HepG2 (cell line): ENCODE data around the gene SLC13A3. TPM values are rescaled to one million over a fixed set of nuclear protein-coding genes. Genes with fewer than 3 reads are reported as not detected.

Experiments used
- ATAC-seq: fragments of 200-7000 bp; cut with Tn5 transposase; 3 replicates; pipeline ENCODE4 v1.9.1; 2020; ENCODE audit warnings: mild to moderate bottlenecking, moderate library complexity
- BruUV-seq: library from RNA; stranded (reverse); fragments of 400-500 nt; replicated peaks from 2 replicates; lab custom pipeline; 2021; lab: Mats Ljungman, UMichigan
- CTCF ChIA-PET: fragments of 300-600 bp; formaldehyde crosslinking; extraction: SDS; loops from one replicate; lab custom pipeline; 2021; ENCODE audit warnings: low total read pairs, inconsistent platforms, low intra/inter-chr PET ratio; lab: Yijun Ruan, JAX
- POLR2A ChIA-PET: fragments of 350-600 bp; sonication (Branson Sonifier 250); formaldehyde crosslinking; loops from one replicate; lab custom pipeline; 2020; ENCODE audit warnings: antibody characterized with exemption, inconsistent platforms; lab: Yijun Ruan, JAX
- DNase-seq: peaks from one replicate; pipeline ENCODE4 v3.0.0-alpha.2; 2015; ENCODE audit warnings: low spot score
- FAIRE-seq: peaks from 3 replicates; lab custom pipeline; 2011; peaks lifted over from hg19 to GRCh38; lab: Jason Lieb, UNC
- H2AFZ ChIP-seq: one replicate; pipeline ENCODE4 v1.6.1; 2011; ENCODE audit warnings: low read length, inconsistent platforms
- H3K27ac ChIP-seq: fragments of 300-600 bp; 3 replicates; pipeline ENCODE4 v1.8.0; 2011; ENCODE audit warnings: mixed run types, mild to moderate bottlenecking, mixed read lengths, low read length, inconsistent platforms; ENCODE audit not compliant: insufficient read depth; ENCODE audit errors: extremely low read length
- H3K27me3 ChIP-seq, 2 experiments: fragments of 200-600 bp in 1 of 2; 2 replicates in 1 of 2; 3 replicates in 1 of 2; pipeline versions ENCODE4 v1.6.0 to v1.8.0; 2011; ENCODE audit warnings: low read length in 2 of 2, mild to moderate bottlenecking in 2 of 2, moderate library complexity in 2 of 2, inconsistent platforms in 1 of 2; ENCODE audit not compliant: insufficient read depth in 2 of 2, control insufficient read depth in 1 of 2
- H3K36me3 ChIP-seq, 2 experiments: fragments of 200-600 bp in 1 of 2; replicated peaks in 1 of 2; 2 replicates in 1 of 2; 3 replicates in 1 of 2; pipeline versions ENCODE4 v1.5.1 to v1.8.0; 2011; ENCODE audit warnings: low read length in 2 of 2, inconsistent platforms in 1 of 2; ENCODE audit not compliant: insufficient read depth in 2 of 2, control insufficient read depth in 1 of 2
- H3K4me1 ChIP-seq: 2 replicates; pipeline ENCODE4 v1.5.1; 2012; ENCODE audit warnings: low read length, inconsistent platforms; ENCODE audit not compliant: insufficient read depth
- H3K4me2 ChIP-seq: 2 replicates; pipeline ENCODE4 v1.6.0; 2011; ENCODE audit warnings: low read depth, low read length, inconsistent platforms
- H3K4me3 ChIP-seq, 3 experiments: fragments of 200-600 bp in 1 of 3; sonication (generic), shearing (Covaris generic) in 1 of 3; replicated peaks in 1 of 3; 2 replicates each; pipeline ENCODE4 v1.5.1; 2011 to 2016; ENCODE audit warnings: low read length in 3 of 3, inconsistent platforms in 2 of 3, low read depth in 2 of 3, mild to moderate bottlenecking in 2 of 3, control low read depth in 1 of 3, mixed read lengths in 1 of 3; ENCODE audit not compliant: insufficient read depth in 1 of 3
- H3K79me2 ChIP-seq: one replicate; pipeline ENCODE4 v1.6.1; 2011; ENCODE audit warnings: low read length, inconsistent platforms; ENCODE audit not compliant: insufficient read depth
- H3K9ac ChIP-seq: 2 replicates; pipeline ENCODE4 v1.6.0; 2011; ENCODE audit warnings: mild to moderate bottlenecking, low read depth, low read length, inconsistent platforms; ENCODE audit not compliant: insufficient read depth
- H3K9me3 ChIP-seq: 2 replicates; pipeline ENCODE4 v1.5.1; 2012; ENCODE audit warnings: mild to moderate bottlenecking, low read length
- H4K20me1 ChIP-seq: 2 replicates; pipeline ENCODE4 v1.6.0; 2011; ENCODE audit warnings: inconsistent platforms, mild to moderate bottlenecking, low read length, moderate library complexity; ENCODE audit not compliant: insufficient read depth
- ARID2 ChIP-seq: sonication (generic); formaldehyde crosslinking; IDR thresholded peaks from 2 replicates; pipeline ENCODE4 v1.8.1; 2022; ENCODE audit warnings: mild to moderate bottlenecking, missing genetic modification reagents, borderline replicate concordance
- IRF2 ChIP-seq: IDR thresholded peaks from 2 replicates; pipeline ENCODE4 v1.6.1; 2018; ENCODE audit warnings: missing genetic modification reagents, missing compliant biosample characterization
- LCORL ChIP-seq, 2 experiments: fragments of 450-650 bp in 1 of 2; sonication (generic) in 1 of 2; formaldehyde crosslinking in 1 of 2; IDR thresholded peaks; 2 replicates each; pipeline versions ENCODE4 v1.5.0 to v1.6.1; 2017 to 2020; ENCODE audit warnings: antibody characterized with exemption in 1 of 2, missing genetic modification reagents in 1 of 2
- MAZ ChIP-seq, 2 experiments: sonication (generic) in 1 of 2; formaldehyde crosslinking in 1 of 2; IDR thresholded peaks; 2 replicates each; pipeline versions ENCODE4 v1.5.0 to v1.6.1; 2012 to 2020; ENCODE audit warnings: low read depth in 2 of 2, mild to moderate bottlenecking in 2 of 2, borderline replicate concordance in 1 of 2, improper control_type of control experiment in 1 of 2, low read length in 1 of 2, missing genetic modification reagents in 1 of 2, moderate library complexity in 1 of 2
- MTF2 ChIP-seq: sonication (generic); formaldehyde crosslinking; IDR thresholded peaks from 2 replicates; pipeline ENCODE4 v1.5.0; 2020; ENCODE audit warnings: missing genetic modification reagents, borderline replicate concordance
- NFIC ChIP-seq: IDR thresholded peaks from 2 replicates; pipeline ENCODE4 v1.6.1; 2012; ENCODE audit warnings: mild to moderate bottlenecking, low read length, inconsistent platforms
- RAD21 ChIP-seq: fragments of 450-650 bp; formaldehyde crosslinking; IDR thresholded peaks from 2 replicates; pipeline ENCODE4 v1.5.0; 2020; ENCODE audit warnings: mild to moderate bottlenecking
- REPIN1 ChIP-seq: sonication (generic); formaldehyde crosslinking; IDR thresholded peaks from 2 replicates; pipeline ENCODE4 v1.8.0; 2022; ENCODE audit warnings: missing genetic modification reagents, low read depth, mild to moderate bottlenecking, borderline replicate concordance
- THAP11 ChIP-seq: IDR thresholded peaks from 2 replicates; pipeline ENCODE4 v1.6.1; 2016; ENCODE audit warnings: missing biosample characterization, missing genetic modification reagents
- YY1 ChIP-seq: IDR thresholded peaks from 2 replicates; pipeline ENCODE4 v1.6.1; 2011; ENCODE audit warnings: low read length, low read depth, moderate library complexity, mild to moderate bottlenecking; ENCODE audit not compliant: insufficient read depth, insufficient replicate concordance
- ZNF12 ChIP-seq: sonication (generic); formaldehyde crosslinking; IDR thresholded peaks from 2 replicates; pipeline ENCODE4 v1.5.0; 2020; ENCODE audit warnings: missing genetic modification reagents
- ZNF501 ChIP-seq: sonication (generic); formaldehyde crosslinking; IDR thresholded peaks from 2 replicates; pipeline ENCODE4 v1.5.1; 2020; ENCODE audit warnings: mild to moderate bottlenecking, moderate library complexity, missing genetic modification reagents
- ZNF550 ChIP-seq: sonication (generic); formaldehyde crosslinking; IDR thresholded peaks from 2 replicates; pipeline ENCODE4 v1.4.0; 2020; ENCODE audit warnings: mild to moderate bottlenecking, missing genetic modification reagents, borderline replicate concordance
- ZSCAN9 ChIP-seq: IDR thresholded peaks from 2 replicates; pipeline ENCODE4 v1.6.1; 2016; ENCODE audit warnings: borderline replicate concordance
- WGBS: methylation state at CpG from one replicate; pipeline ENCODE4 v1.1.6; 2017; ENCODE audit warnings: low lambda C conversion rate; 5-methylcytosine and 5-hydroxymethylcytosine counted together
- in situ Hi-C: cut with HindIII; loops from 2 replicates; pipeline ENCODE4 v1.10.0; 2017; ENCODE audit warnings: low pct_unique_long_range_greater_than_20kb; ENCODE audit not compliant: extremely low pct_ligation_motif_present
- intact Hi-C: fragments of 100-400 bp; cut with micrococcal nuclease; formaldehyde crosslinking; loops from one replicate; pipeline ENCODE4 v1.10.0; 2022; ENCODE audit not compliant: unreplicated experiment
- polyA plus RNA-seq, 8 experiments: library from polyadenylated mRNA; depleted of rRNA in 3 of 8; stranded (reverse) in 7 of 8; unstranded in 1 of 8; fragments of >200 nt; fragmentation: Illumina TruSeq in 4 of 8; extraction: Trizol in 4 of 8; gene quantifications; 2 replicates each; pipeline versions ENCODE4 v1.2.1 to v1.2.3, GENCODE V29; 2011 to 2016; ENCODE audit warnings: low read depth in 4 of 8, missing spikeins in 1 of 8, mixed read lengths in 1 of 8; ENCODE audit not compliant: insufficient read depth in 1 of 8
- total RNA-seq, 5 experiments: library from RNA; depleted of rRNA; stranded (reverse); fragments of >200 nt; fragmentation: Illumina TruSeq; extraction: Trizol; gene quantifications; 2 replicates each; pipeline ENCODE4 v1.2.3, GENCODE V29; 2016; ENCODE audit warnings: low read depth in 1 of 5
- TF ChIP-seq, protein P1 (sequence below): sonication (generic); formaldehyde crosslinking; IDR thresholded peaks from 2 replicates; pipeline ENCODE4 v1.4.0; 2020; ENCODE audit warnings: missing genetic modification reagents, low read depth, mild to moderate bottlenecking, borderline replicate concordance
- TF ChIP-seq, protein P2 (sequence below): IDR thresholded peaks from 2 replicates; pipeline ENCODE4 v1.6.1; 2016; ENCODE audit warnings: missing genetic modification reagents, missing compliant biosample characterization
- TF ChIP-seq, protein P3 (sequence below): sonication (generic); formaldehyde crosslinking; IDR thresholded peaks from 2 replicates; pipeline ENCODE4 v1.5.0; 2020; ENCODE audit warnings: mild to moderate bottlenecking, missing genetic modification reagents, borderline replicate concordance
- TF ChIP-seq, protein P4 (sequence below): IDR thresholded peaks from 2 replicates; pipeline ENCODE4 v1.6.1; 2016; ENCODE audit warnings: missing compliant biosample characterization, missing genetic modification reagents, borderline replicate concordance

The SLC13A3 gene
- total and polyA plus RNA-seq, 2 of the 13 experiments (the other 11 are each of a cell fraction or from before 2014, with no cell fraction given) = 66.5 to 76.0 TPM

DNA sequence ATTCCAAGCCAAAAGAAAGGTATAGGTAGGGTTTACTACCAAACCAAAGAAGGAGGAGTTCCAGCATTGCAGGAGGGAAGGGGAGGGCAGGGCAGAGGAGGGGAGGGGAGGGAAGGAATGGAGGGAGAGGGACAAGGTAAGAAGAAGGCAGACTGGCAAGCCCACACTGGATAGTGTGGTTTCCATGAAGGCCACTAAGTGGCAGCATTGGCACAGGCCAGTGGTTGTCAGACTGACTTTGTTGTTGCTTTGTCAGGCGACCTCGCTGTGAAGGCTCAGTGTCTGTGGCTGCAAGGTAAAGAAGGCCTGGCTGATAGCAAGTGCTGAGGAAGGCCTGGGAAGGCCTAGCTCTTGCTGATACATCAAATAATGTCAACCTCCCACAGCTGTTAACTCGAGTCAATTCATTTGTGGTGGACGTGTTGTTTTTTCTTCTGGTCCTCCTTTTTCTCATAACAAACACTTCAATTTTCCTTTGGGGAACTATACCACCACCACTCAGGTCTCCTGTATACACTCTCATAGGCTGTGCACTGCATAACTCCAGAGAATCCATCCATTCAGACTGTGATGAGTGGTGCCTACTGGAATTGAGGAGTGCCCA is 130.2 kb downstream of the SLC13A3 start:
- FAIRE-seq (peak; percentile 84), DNase-seq (peak; percentile 80), ATAC-seq (peak; percentile 96)
- 3% methylated on average over 4 of the region's 4 CpGs for WGBS
- in situ Hi-C loops (loop anchor here (5.0 kb wide), 1 partner anchor 161 kb away; no protein-coding TSS in a partner anchor), intact Hi-C loops (loop anchor here (1.0 to 5.0 kb wide), 4 partner anchors 36 to 226 kb away; no protein-coding TSS in a partner anchor)
- ChIA-PET POLR2A (no interaction called here), CTCF (interaction anchor here (0.6 to 4.9 kb wide), 6 partner anchors 41 to 237 kb away, joined by 3 to 61 read pairs (median 6); no protein-coding TSS in a partner anchor)
- H3K4me2 ChIP-seq = no peak overlapping the region
- H3K36me3 ChIP-seq = no peaks in the 10 kb centered on the region
- no TSS peak for BruUV-seq
- no peaks in the 10 kb centered on the region for H3K79me2 ChIP-seq
- no peak overlapping the region for H2AFZ ChIP-seq
- no peaks in the 10 kb centered on the region for H3K9me3 ChIP-seq
- no peak overlapping the region for H3K9ac ChIP-seq
- no peaks in the 10 kb centered on the region for H4K20me1 ChIP-seq
- H3K27ac ChIP-seq = no peak overlapping the region
- peaks cover 27% of the 10 kb centered on the region for H3K4me1 ChIP-seq
- no peak overlapping the region for H3K4me3 ChIP-seq
- H3K27me3 ChIP-seq = no peaks in the 10 kb centered on the region; a peak in 1 of 5 replicates
- no peak for TF ChIP-seq LCORL (IDR thresholded peaks at IDR 0.05)
- TF ChIP-seq LCORL (CRISPR knock-in tag; IDR thresholded peaks at IDR 0.05) = peak; percentile 40; the same call in 1 of the 2 replicates
- peak; percentile 70; the same call in 1 of the 2 replicates for TF ChIP-seq REPIN1 (CRISPR knock-in tag)
- TF ChIP-seq IRF2 (CRISPR knock-in tag) = peak; percentile 69; the same call in 1 of the 2 replicates
- TF ChIP-seq, protein P1, sequence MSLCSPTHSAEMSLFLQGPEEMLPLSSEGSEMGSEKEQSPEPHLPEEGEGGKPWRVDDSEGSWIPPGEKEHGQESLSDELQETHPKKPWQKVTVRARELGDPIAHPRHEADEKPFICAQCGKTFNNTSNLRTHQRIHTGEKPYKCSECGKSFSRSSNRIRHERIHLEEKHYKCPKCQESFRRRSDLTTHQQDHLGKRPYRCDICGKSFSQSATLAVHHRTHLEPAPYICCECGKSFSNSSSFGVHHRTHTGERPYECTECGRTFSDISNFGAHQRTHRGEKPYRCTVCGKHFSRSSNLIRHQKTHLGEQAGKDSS (CRISPR knock-in tag) = peak; percentile 77; the same call in 1 of the 2 replicates
- TF ChIP-seq YY1 = peak; percentile 14
- no peak for TF ChIP-seq ZNF501 (CRISPR knock-in tag)
- TF ChIP-seq ZSCAN9 (CRISPR knock-in tag) = peak; percentile 79; the same call in 1 of the 2 replicates
- no peak for TF ChIP-seq ZNF550 (CRISPR knock-in tag)
- TF ChIP-seq, protein P2, sequence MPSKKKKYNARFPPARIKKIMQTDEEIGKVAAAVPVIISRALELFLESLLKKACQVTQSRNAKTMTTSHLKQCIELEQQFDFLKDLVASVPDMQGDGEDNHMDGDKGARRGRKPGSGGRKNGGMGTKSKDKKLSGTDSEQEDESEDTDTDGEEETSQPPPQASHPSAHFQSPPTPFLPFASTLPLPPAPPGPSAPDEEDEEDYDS = peak; percentile 48; the same call in 1 of the 2 replicates
- TF ChIP-seq, protein P3, sequence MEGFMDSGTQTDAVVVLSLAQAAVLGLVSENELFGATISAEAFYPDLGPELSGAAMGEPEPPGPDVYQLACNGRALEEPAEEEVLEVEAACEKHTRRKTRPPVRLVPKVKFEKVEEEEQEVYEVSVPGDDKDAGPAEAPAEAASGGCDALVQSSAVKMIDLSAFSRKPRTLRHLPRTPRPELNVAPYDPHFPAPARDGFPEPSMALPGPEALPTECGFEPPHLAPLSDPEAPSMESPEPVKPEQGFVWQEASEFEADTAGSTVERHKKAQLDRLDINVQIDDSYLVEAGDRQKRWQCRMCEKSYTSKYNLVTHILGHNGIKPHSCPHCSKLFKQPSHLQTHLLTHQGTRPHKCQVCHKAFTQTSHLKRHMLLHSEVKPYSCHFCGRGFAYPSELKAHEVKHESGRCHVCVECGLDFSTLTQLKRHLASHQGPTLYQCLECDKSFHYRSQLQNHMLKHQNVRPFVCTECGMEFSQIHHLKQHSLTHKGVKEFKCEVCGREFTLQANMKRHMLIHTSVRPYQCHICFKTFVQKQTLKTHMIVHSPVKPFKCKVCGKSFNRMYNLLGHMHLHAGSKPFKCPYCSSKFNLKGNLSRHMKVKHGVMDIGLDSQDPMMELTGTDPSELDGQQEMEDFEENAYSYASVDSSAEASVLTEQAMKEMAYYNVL (CRISPR knock-in tag) = peak; percentile 28; the same call in 1 of the 2 replicates
- peak; percentile 97 for TF ChIP-seq RAD21 (CRISPR knock-in tag)
- TF ChIP-seq THAP11 (CRISPR knock-in tag) = peak; percentile 47; the same call in 1 of the 2 replicates
- peak; percentile 78; the same call in 1 of the 2 replicates for TF ChIP-seq ZNF12 (CRISPR knock-in tag)
- no peak for TF ChIP-seq NFIC
- 0 out of 2 replicates have a peak, but pooled peaks have one; percentile 28 for TF ChIP-seq MTF2 (CRISPR knock-in tag)
- TF ChIP-seq ARID2 (CRISPR knock-in tag) = no peak
- no peak for TF ChIP-seq MAZ (IDR thresholded peaks at IDR 0.05; ENCODE audit: borderline replicate concordance, low read depth, low read length)
- TF ChIP-seq MAZ (CRISPR knock-in tag; IDR thresholded peaks at IDR 0.05; ENCODE audit: low read depth) = 0 out of 2 replicates have a peak, but pooled peaks have one; percentile 37
- TF ChIP-seq, protein P4, sequence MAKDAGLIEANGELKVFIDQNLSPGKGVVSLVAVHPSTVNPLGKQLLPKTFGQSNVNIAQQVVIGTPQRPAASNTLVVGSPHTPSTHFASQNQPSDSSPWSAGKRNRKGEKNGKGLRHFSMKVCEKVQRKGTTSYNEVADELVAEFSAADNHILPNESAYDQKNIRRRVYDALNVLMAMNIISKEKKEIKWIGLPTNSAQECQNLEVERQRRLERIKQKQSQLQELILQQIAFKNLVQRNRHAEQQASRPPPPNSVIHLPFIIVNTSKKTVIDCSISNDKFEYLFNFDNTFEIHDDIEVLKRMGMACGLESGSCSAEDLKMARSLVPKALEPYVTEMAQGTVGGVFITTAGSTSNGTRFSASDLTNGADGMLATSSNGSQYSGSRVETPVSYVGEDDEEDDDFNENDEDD (CRISPR knock-in tag) = no peak
